Mononuclear cell (primary cell): ENCODE data around the gene CLRN2. TPM values are rescaled to one million over a fixed set of nuclear protein-coding genes. Genes with fewer than 3 reads are reported as not detected.

ENCODE experiments used
- H3K27me3 ChIP-seq: 2 replicates; pipeline ENCODE4 v1.6.0; 2011; ENCODE audit warnings: low read length, control low read depth; ENCODE audit not compliant: insufficient read depth
- H3K4me1 ChIP-seq: 2 replicates; pipeline ENCODE4 v1.5.1; 2011; ENCODE audit warnings: mild to moderate bottlenecking, low read length, control low read depth; ENCODE audit not compliant: insufficient read depth
- H3K4me3 ChIP-seq: 2 replicates; pipeline ENCODE4 v1.5.1; 2011; ENCODE audit warnings: mild to moderate bottlenecking, low read length, moderate library complexity
- H3K9me3 ChIP-seq: 2 replicates; pipeline ENCODE4 v1.5.1; 2011; ENCODE audit warnings: low read depth, mild to moderate bottlenecking, control low read depth, low read length
- total RNA-seq: library from RNA; depleted of rRNA; stranded (reverse); fragments of >200 nt; gene quantifications from one replicate; pipeline ENCODE4 v1.2.3, GENCODE V29; 2012

CLRN2 gene, protein sequence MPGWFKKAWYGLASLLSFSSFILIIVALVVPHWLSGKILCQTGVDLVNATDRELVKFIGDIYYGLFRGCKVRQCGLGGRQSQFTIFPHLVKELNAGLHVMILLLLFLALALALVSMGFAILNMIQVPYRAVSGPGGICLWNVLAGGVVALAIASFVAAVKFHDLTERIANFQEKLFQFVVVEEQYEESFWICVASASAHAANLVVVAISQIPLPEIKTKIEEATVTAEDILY
- total RNA-seq, result not detected

DNA sequence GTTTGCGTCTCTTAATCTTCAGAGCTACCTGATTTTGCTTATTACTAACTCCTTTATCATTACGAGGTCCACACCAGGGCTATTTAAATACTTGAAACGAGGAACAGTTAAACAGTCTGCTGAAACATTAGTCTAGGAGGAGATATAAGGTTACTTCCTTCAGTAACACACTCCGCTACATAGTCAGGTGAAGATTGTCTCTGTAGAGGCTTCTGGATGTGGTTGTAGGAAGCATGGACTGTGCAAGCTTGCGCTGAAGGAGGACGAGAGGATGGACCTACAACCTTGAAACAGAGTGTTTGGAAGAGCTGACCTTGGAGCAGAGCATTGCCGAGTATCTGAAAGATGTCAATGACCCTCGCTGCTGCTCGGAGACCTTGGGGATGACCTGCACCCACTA lies at the start of gene CLRN2:
Gene CLRN2 (plus strand): TSS at position 301 of the 400 bp plus-strand sequence. CDS start 102 bp downstream, outside the sequence.
- H3K4me1 ChIP-seq, result peaks cover 18% of the 10 kb centered on the region
- peaks cover 3% of the 10 kb centered on the region for H3K27me3 ChIP-seq
- no peak within 1 kb of the TSS for H3K4me3 ChIP-seq
- H3K9me3 ChIP-seq, result no peaks in the 10 kb centered on the region

DNA sequence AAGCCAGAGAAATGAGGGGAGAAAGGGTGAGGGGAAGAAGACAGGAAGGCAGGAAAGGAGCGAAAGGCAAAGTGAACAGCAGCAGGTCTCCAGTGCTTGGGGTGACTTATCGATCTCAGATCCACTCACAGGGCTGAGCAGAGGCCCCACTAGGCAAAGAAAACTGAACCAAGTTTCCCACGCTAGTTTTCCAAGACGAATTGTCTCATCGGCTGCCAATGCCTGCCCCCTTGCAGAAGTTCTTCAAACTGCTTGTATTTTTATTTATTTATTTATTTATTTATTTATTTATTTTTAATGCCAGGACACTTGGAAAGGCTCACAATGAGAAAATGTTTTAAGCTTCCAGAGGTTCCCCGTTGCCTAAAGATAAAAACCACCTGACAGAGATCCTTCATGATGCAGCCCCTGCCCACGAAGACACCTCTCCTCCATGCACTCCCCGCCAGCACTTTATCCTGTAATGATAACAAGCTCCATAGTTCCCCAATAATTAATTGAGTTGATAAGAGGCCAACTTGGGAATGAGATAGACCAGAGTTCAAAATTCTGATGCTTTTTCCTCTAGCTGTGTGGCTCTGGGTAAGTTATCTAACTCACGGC lies 46.2 kb upstream of the CLRN2 start:
- no peaks in the 10 kb centered on the region for H3K27me3 ChIP-seq
- no peaks in the 10 kb centered on the region for H3K4me1 ChIP-seq
- H3K9me3 ChIP-seq, result no peaks in the 10 kb centered on the region
- H3K4me3 ChIP-seq, result no peak overlapping the region

DNA sequence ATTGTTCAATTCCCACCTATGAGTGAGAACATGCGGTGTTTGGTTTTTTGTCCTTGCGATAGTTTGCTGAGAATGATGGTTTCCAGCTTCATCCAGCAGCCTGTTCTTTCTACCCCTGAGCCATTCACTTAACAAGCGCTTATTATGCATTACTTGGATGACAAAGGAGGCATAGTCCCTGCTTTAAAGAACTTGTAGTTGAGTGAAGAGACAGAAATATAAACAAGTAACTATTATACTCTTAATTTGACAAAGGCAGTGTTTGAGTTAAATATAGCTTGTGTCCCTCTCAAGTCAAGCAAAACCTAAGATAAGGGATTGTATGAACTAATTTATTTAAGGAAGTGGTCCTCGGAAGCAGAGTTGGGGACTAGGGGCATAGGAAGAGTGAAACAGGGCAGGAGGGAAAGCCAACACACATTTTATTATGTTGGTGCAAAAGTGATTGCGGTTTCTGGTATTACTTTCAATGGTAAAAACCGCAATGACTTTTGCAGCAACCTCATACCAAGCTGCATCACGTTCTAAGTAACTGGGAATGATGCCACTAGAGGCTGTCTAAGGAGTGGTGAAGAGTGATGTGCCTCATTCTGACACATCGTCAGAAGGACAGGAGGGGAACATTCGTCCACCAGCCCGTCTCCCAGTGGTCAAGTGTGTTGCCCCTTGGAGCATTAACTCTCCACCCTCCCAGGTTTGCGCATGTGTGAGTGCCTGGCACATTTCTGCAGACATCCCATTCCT lies 44.9 kb upstream of the CLRN2 start:
- Histone ChIP-seq H3K9me3 (no peaks in the 10 kb centered on the region), H3K4me1 (no peaks in the 10 kb centered on the region), H3K4me3 (no peak overlapping the region), H3K27me3 (no peaks in the 10 kb centered on the region)

DNA sequence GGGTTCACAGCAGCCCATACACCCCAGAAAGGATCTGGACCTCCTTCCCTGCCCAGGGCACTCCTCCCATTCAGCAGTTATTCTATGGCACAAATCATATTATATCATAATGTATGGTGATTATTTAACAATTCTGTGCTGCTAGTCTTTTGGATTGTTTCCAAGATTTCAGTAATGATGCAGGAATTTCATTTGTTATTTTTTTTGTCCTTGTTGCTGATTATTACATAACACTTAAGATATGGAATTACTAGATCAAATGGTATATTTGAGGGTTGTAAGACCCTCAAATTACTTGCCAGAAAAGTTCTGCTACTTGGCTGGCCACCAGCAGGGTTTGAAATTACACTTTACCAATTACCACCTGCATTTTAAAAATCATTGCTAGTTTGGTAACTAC lies 39.5 kb upstream of the CLRN2 start:
- H3K9me3 ChIP-seq, result no peaks in the 10 kb centered on the region
- H3K27me3 ChIP-seq, result no peaks in the 10 kb centered on the region
- peaks cover 14% of the 10 kb centered on the region for H3K4me1 ChIP-seq
- no peak overlapping the region for H3K4me3 ChIP-seq

DNA sequence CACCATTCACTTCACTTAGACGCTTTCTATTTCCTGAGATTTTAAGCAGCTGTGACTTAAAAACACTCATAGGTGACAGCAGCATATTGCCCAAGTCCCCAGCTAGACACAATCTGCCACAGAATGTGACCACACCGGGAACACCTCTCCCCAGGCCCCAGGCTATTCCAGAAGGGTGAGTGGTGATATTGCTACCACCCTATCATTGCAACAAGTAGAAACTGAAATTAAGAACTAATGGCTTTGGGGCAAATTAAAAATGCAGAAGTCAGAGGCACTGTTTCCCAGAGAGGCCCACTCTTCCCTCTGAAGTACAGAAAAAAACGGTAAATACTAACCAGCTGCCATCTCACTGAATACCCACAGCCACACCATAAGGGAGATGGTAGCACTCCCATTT lies 38.1 kb upstream of the CLRN2 start:
- no peaks in the 10 kb centered on the region for H3K9me3 ChIP-seq
- peaks cover 14% of the 10 kb centered on the region for H3K4me1 ChIP-seq
- H3K4me3 ChIP-seq, result no peak overlapping the region
- H3K27me3 ChIP-seq, result no peaks in the 10 kb centered on the region

DNA sequence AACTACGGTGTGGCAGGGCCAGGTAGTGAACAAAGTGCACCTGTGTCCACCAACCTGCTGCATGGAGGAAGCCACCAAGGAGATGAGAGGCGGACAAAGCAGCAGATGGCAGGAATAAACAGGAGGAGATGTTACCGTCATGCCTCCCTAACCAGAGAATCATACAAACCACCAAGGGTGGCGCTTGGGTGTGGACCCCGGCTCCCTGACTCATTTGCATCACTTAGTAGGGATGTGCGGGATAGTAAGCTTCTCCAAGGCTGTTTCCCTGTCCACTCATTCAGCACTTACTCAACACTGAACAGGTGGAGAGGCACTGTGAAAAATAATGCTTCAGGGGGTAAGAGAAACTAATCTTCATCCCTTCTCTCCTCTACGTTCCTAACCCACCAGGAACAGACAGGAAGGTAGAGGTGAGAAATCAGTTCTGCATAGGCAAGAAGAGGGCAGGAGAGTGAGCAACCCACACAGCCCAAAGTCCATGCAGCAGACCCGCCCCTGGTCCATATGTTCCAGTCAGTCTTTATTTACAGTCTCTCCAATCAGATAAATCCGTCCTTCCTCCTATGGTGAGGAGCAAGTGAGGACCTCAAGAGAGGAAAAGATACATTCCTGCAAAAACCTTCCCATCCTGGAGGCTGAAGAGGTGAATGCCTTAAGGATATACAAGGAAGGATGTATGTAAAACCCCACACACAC lies 37.0 kb upstream of the CLRN2 start:
- Histone ChIP-seq H3K4me1 (peaks cover 14% of the 10 kb centered on the region), H3K4me3 (no peak overlapping the region), H3K9me3 (no peaks in the 10 kb centered on the region), H3K27me3 (no peaks in the 10 kb centered on the region)

DNA sequence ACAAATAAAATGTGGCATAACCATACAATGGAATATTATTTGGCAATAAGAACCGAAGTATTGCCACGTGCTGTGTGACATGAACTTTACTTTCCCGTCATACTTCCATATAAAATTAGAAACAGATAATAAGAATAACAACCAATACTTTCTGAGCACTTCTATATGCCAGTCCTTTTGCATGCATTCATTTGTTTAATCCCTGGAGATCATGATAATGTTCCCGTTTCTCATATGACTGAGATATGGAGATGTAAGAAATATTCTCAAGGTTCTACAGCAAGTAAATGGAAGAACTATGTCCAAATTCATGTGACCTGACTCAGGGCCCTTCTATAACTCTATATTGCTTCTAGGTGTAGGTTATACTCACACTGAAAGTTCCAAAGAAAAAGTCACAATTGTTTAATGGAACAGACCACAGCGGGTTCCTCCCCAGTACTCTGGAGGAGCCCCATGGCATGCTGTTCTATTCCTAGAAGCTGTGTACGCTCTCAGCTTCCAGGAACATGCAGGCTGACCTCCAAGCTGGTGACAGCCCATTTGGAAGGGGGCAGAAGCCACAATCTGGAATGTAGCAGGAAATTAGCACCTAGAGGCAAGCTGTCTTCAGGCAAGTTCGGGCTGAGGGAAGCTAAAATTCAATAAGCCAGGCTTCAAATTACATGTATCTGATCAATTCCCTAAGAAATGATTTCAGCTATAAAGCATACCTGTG lies 34.6 kb upstream of the CLRN2 start:
- Histone ChIP-seq H3K27me3 (no peaks in the 10 kb centered on the region), H3K4me3 (no peak overlapping the region), H3K9me3 (no peaks in the 10 kb centered on the region), H3K4me1 (peaks cover 14% of the 10 kb centered on the region)

DNA sequence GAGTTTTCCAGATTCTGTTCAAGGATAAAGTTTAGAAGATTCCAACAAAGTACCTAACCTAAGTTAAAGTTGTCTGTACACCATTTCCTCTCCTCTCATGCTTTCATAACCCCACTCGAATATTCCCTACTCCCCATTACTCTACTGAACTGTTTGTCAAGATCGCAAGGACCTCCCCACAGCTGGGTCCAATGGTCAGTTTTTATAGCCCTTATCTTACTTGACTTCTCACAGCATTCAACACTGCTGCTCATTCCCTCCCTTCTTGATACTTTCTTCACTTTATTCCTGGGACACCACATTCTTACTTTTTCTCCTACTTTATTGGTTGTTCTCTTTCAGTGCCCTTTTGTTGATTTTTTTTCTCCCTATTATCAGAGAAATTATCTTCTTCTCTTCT lies 34.0 kb upstream of the CLRN2 start:
- Histone ChIP-seq H3K4me3 (no peak overlapping the region), H3K4me1 (peaks cover 14% of the 10 kb centered on the region), H3K27me3 (no peaks in the 10 kb centered on the region), H3K9me3 (no peaks in the 10 kb centered on the region)

DNA sequence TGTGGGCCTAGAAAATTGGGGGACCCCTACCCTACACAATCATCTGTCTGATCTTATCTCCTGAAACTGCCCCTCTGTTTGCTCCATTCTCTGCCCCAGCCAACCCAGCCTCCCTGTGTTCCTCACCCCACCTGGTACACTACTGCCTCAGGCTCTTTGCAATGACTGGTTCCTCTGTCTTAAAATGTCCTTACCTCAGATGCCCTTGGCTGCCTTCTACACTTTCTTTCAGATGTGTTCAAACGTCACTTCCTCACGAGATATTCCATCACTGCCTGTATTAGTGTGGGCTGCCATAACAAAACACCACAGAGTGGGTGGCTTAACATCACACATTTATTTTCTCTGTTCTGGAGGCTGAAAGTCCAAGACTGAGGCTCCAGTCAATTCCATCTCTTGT lies 32.2 kb upstream of the CLRN2 start:
- Histone ChIP-seq H3K4me3 (no peak overlapping the region), H3K4me1 (peaks cover 1% of the 10 kb centered on the region), H3K9me3 (no peaks in the 10 kb centered on the region), H3K27me3 (no peaks in the 10 kb centered on the region)

DNA sequence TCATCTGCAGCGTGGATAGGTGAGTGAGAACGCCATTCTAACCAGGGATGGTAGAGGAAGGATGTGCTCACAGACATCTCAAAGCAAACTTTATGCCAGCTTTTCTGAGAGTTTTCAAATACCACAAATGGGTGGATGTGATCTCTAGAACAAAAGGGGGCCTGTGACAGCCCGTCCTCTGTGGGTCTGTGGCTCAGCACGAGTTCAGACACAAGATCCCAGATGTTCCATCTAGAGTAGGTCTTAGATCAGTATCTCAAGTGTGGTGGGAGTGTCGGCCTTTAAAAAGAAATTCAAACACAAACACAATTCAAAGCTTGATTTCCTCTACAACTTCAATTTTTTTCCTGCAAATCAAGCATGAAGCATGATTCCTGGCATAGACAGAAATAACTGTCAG lies 25.8 kb upstream of the CLRN2 start:
- Histone ChIP-seq H3K9me3 (no peaks in the 10 kb centered on the region), H3K4me3 (no peak overlapping the region), H3K27me3 (no peaks in the 10 kb centered on the region), H3K4me1 (no peaks in the 10 kb centered on the region)

DNA sequence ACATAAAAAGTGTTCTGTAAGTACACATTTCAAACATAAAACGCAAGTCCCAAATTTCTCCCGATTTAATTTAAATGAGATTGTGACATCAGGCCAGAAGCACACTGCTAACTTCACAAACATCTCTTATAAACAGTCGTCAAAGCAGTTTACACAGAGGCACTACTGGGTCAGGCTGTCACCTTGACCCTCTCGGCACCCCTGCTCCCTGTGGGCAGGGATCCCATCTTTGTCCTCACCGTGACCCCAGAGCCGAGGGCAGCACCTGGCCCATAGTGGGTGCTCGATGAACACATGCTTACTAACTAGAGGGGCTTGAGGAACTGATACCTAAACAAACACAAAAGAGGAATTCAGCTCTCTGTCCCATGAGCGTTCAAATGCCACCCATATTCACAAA lies 25.2 kb upstream of the CLRN2 start:
- H3K4me3 ChIP-seq, result no peak overlapping the region
- H3K4me1 ChIP-seq, result no peaks in the 10 kb centered on the region
- H3K27me3 ChIP-seq, result no peaks in the 10 kb centered on the region
- H3K9me3 ChIP-seq, result no peaks in the 10 kb centered on the region

DNA sequence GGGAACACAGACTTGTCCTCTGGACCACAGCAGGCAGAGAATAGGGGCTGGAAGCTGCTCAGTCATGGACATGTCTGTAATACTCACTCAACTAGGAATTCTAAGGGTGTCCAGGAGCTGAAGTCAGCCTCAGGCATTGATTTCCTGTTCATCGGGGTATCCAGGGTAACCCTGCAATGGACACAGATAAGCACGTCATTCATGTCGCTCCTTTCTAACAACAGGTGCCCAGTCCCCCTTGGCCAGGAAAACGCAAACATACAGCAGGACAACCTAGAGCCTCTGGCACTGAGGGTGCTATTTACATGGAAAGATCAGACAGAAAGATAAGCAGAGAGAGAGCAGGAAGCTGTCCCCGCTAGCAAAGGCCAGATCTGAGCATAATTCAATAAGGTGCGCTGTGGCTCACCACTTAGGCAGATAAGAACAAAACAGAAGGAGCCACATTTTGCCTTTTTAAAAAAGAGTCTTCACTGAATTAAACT lies 24.3 kb upstream of the CLRN2 start:
- H3K9me3 ChIP-seq, result no peaks in the 10 kb centered on the region

DNA sequence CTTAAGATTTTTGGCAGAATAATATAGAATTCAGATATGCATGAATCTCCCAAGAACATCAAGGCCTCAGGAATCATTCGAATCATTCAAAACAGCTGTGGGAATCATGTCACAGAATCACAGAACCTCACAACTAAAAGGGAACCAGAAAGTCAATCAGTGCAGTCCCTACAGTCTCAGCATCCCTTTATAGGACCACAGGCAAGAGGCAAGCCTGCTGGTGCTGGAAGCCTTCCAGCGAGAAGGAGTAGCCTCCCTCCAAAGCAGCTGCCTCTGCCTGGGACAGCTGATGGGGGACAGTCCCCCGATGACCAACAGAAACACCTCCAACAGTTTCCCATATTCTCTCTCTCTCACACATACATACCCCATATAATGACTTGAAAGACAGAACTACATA lies 23.8 kb upstream of the CLRN2 start:
- Histone ChIP-seq H3K4me3 (no peak overlapping the region), H3K9me3 (no peaks in the 10 kb centered on the region), H3K4me1 (no peaks in the 10 kb centered on the region), H3K27me3 (no peaks in the 10 kb centered on the region)

More for the DNA sequence above, 24.3 kb upstream of the CLRN2 start:
- Histone ChIP-seq H3K27me3 (no peaks in the 10 kb centered on the region), H3K4me3 (no peak overlapping the region), H3K4me1 (no peaks in the 10 kb centered on the region)

DNA sequence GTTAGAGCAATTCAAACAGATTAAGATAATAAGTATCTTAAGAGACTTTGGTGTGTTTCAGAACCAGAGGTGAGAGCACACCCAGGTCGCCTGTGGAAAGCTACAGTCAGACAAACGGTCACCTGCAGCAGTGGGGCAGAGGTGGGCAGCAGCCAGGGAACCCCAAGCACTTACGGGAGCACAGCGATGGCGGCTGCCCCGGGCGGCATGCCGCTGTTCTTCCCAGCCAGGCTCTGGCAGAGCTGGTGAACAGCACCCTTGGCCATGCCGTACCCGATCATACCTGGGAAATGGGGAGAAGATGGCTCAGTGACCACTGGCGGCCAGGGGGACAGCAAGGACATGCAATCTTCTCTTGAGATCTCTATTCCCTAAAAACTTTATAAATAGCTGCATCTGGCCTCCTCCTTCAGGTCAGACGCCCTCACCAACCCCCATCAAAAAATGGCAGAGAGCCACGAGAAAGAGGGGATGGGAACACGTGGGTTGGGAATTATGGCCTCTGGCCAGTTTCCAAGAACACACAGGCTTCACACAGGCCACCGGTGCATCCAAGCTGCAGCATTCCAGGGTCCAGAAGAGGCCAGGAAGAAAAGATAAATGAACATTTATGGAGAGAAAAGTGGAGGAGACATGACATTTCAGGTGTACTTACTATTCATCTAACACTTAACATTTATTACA lies 22.8 kb upstream of the CLRN2 start:
- no peaks in the 10 kb centered on the region for H3K27me3 ChIP-seq
- no peaks in the 10 kb centered on the region for H3K9me3 ChIP-seq
- H3K4me1 ChIP-seq, result no peaks in the 10 kb centered on the region
- no peak overlapping the region for H3K4me3 ChIP-seq
